ENCODE results near the gene TARBP1. TPM values are rescaled to one million over a fixed set of nuclear protein-coding genes. Genes with fewer than 3 reads are reported as not detected.

TARBP1 gene
- total RNA-seq, 1 donor from 2014 or later: 24.6 TPM

GRCh38 chr1:234469376-234469775 is 9.6 kb downstream of the TARBP1 start:
- Histone ChIP-seq H3K9me3 (no peaks in the 10 kb centered on the region), H3K4me1 (no peaks in the 10 kb centered on the region), H3K27ac (no peak overlapping the region), H3K27me3 (ENCODE audit: low read depth) (no peaks in the 10 kb centered on the region), H3K4me3 (no peak overlapping the region), H3K36me3 (peaks cover 31% of the 10 kb centered on the region)
- intact Hi-C loops (cut with DNase I): no loop called here
- ATAC-seq: no peak
- no peak for TF ChIP-seq CTCF (IDR thresholded peaks at IDR 0.05)
- DNase-seq: no peak

DNA sequence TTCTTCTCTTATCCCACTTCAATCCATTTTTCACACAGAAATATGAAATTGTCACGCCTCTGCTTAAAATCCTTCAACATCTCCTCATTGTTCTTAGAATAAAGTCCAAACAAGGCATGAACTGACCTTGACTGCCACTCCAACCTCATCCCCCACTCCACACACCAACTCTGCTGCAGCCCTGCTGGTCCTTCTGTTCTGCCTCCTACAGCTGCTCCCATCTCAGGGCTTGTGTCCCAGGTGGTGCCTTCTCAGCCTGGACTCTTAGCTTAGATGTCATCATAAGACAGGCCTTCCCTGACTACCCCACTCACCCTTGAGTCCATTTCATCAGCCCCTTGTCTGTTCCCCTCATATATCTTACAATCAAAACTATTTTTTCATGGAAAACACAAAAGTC is 10.4 kb downstream of the TARBP1 start:
- no peaks in the 10 kb centered on the region for H3K9me3 ChIP-seq
- H3K36me3 ChIP-seq: peaks cover 32% of the 10 kb centered on the region
- no peaks in the 10 kb centered on the region for H3K4me1 ChIP-seq
- no peaks in the 10 kb centered on the region for H3K27me3 ChIP-seq (ENCODE audit: low read depth)
- TF ChIP-seq CTCF (IDR thresholded peaks at IDR 0.05): no peak
- H3K27ac ChIP-seq: no peak overlapping the region
- H3K4me3 ChIP-seq: no peak overlapping the region
- no peak for DNase-seq
- no peak for ATAC-seq
- intact Hi-C loops (cut with DNase I): no loop called here

DNA sequence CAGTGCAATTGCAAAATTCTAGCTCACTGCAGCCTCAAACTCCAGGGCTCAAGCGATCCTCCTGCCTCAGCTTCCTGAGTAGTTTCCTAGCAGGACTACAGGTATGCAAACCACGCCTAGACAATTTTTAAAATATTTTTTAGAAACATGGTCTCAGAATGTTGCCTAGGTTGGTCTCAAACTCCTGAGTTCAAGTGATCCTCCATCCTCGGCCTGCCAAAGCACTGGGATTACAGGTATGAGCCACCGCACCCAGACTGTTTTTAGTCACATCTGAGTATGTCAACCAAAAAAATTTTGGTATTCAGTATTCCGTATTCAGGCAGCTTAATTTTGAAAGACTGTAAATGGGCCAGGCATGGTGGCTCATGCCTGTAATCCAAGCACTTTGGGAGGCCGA is 11.2 kb downstream of the TARBP1 start:
- Histone ChIP-seq H3K27me3 (ENCODE audit: low read depth) (no peaks in the 10 kb centered on the region), H3K27ac (no peak overlapping the region), H3K4me3 (no peak overlapping the region), H3K9me3 (no peaks in the 10 kb centered on the region), H3K4me1 (no peaks in the 10 kb centered on the region), H3K36me3 (peaks cover 32% of the 10 kb centered on the region)
- DNase-seq: no peak
- ATAC-seq: no peak
- TF ChIP-seq CTCF (IDR thresholded peaks at IDR 0.05): no peak
- intact Hi-C loops (cut with DNase I): no loop called here

- Histone ChIP-seq H3K36me3 (peaks cover 36% of the 10 kb centered on the region), H3K9me3 (no peaks in the 10 kb centered on the region), H3K4me3 (no peak overlapping the region), H3K4me1 (no peaks in the 10 kb centered on the region), H3K27ac (no peak overlapping the region), H3K27me3 (ENCODE audit: low read depth) (no peaks in the 10 kb centered on the region)
- DNase-seq (no peak), ATAC-seq (no peak)
- intact Hi-C loops (cut with DNase I): no loop called here
- no peak for TF ChIP-seq CTCF (IDR thresholded peaks at IDR 0.05)
Measured at GRCh38 chr1:234466945-234467344, 12.0 kb downstream of the TARBP1 start.

- ATAC-seq: no peak
- Histone ChIP-seq H3K9me3 (no peaks in the 10 kb centered on the region), H3K27me3 (ENCODE audit: low read depth) (no peaks in the 10 kb centered on the region), H3K4me3 (no peak overlapping the region), H3K27ac (no peak overlapping the region), H3K36me3 (peaks cover 36% of the 10 kb centered on the region), H3K4me1 (no peaks in the 10 kb centered on the region)
- DNase-seq: no peak
- no peak for TF ChIP-seq CTCF (IDR thresholded peaks at IDR 0.05)
- intact Hi-C loops (cut with DNase I): no loop called here
Measured at GRCh38 chr1:234463749-234464148, 15.2 kb downstream of the TARBP1 start.

- no peak overlapping the region for H3K4me3 ChIP-seq
- no peak overlapping the region for H3K27ac ChIP-seq
- TF ChIP-seq CTCF (IDR thresholded peaks at IDR 0.05): no peak
- no peak for DNase-seq
- no peaks in the 10 kb centered on the region for H3K27me3 ChIP-seq (ENCODE audit: low read depth)
- peaks cover 24% of the 10 kb centered on the region for H3K36me3 ChIP-seq
- H3K4me1 ChIP-seq: no peaks in the 10 kb centered on the region
- intact Hi-C loops (cut with DNase I): no loop called here
- no peak for ATAC-seq
- H3K9me3 ChIP-seq: no peaks in the 10 kb centered on the region
Measured at GRCh38 chr1:234460652-234461051, 18.3 kb downstream of the TARBP1 start.

Data from lower lobe of right lung (tissue), 2 donors.